H1 (cell line): Measurements from ENCODE around the gene DHX57. TPM values are rescaled to one million over a fixed set of nuclear protein-coding genes. Genes with fewer than 3 reads are reported as not detected.

Experiments used
- CTCF ChIA-PET: fragments of 300-600 bp; sonication (Branson Sonifier 250); formaldehyde crosslinking; loops from one replicate; lab custom pipeline; 2021; ENCODE audit not compliant: partially characterized antibody; lab: Charles Lee
- POLR2A ChIA-PET: fragments of 300-600 bp; sonication (Branson Sonifier 250); formaldehyde crosslinking; loops from one replicate; lab custom pipeline; 2021; ENCODE audit warnings: inconsistent platforms; ENCODE audit not compliant: partially characterized antibody; lab: Charles Lee
- DNase-seq, 2 experiments: peaks; one replicate each; pipeline versions ENCODE4 v3.0.0 to v3.0.0-alpha.2; 2010 to 2022; ENCODE audit warnings: low spot score in 2 of 2, low read depth in 1 of 2, mixed read lengths in 1 of 2
- FAIRE-seq: peaks from 2 replicates; lab custom pipeline; 2011; peaks lifted over from hg19 to GRCh38; lab: Jason Lieb, UNC
- H2AFZ ChIP-seq: 2 replicates; pipeline ENCODE4 v1.8.1; 2012; ENCODE audit warnings: low read length, inconsistent platforms
- H2AK5ac ChIP-seq: 2 replicates; pipeline ENCODE4 v1.6.1; 2013; ENCODE audit warnings: low read depth, low read length
- H2BK120ac ChIP-seq: replicated peaks from 2 replicates; pipeline ENCODE3; 2013; ENCODE audit warnings: low read depth, low read length, inconsistent platforms
- H2BK12ac ChIP-seq: 2 replicates; pipeline ENCODE4 v1.6.1; 2013; ENCODE audit warnings: low read depth, low read length
- H2BK15ac ChIP-seq: 2 replicates; pipeline ENCODE4 v1.6.1; 2013; ENCODE audit warnings: low read length
- H2BK20ac ChIP-seq: 2 replicates; pipeline ENCODE4 v1.6.1; 2013; ENCODE audit warnings: low read length
- H2BK5ac ChIP-seq: 2 replicates; pipeline ENCODE4 v1.6.1; 2013; ENCODE audit warnings: low read depth, low read length
- H3K14ac ChIP-seq: 2 replicates; pipeline ENCODE4 v1.6.1; 2013; ENCODE audit warnings: inconsistent platforms; ENCODE audit not compliant: insufficient read length
- H3K18ac ChIP-seq: 2 replicates; pipeline ENCODE4 v1.6.1; 2013; ENCODE audit warnings: low read length; ENCODE audit errors: extremely low read depth
- H3K23ac ChIP-seq: 2 replicates; pipeline ENCODE4 v1.6.1; 2013; ENCODE audit warnings: inconsistent platforms; ENCODE audit not compliant: insufficient read length
- H3K23me2 ChIP-seq: 2 replicates; pipeline ENCODE4 v1.6.1; 2013; ENCODE audit warnings: low read depth, low read length
- H3K27ac ChIP-seq: 2 replicates; pipeline ENCODE4 v1.6.1; 2011; ENCODE audit warnings: low read depth, low read length, inconsistent platforms
- H3K27me3 ChIP-seq, 4 experiments: replicated peaks in 1 of 4; 1 replicate in 1 of 4; 2 replicates in 3 of 4; pipeline versions ENCODE4 v1.6.1 to v1.8.1; 2011 to 2013; ENCODE audit warnings: low read length in 3 of 4, mild to moderate bottlenecking in 3 of 4, inconsistent platforms in 2 of 4, mixed read lengths in 2 of 4, moderate library complexity in 1 of 4; ENCODE audit not compliant: control insufficient read depth in 3 of 4, insufficient read depth in 3 of 4; ENCODE audit errors: extremely low read depth in 1 of 4
- H3K36me3 ChIP-seq, 4 experiments: 2 replicates each; pipeline versions ENCODE4 v1.6.1 to v1.8.1; 2011 to 2013; ENCODE audit warnings: mild to moderate bottlenecking in 4 of 4, low read length in 3 of 4, moderate library complexity in 2 of 4, control low read depth in 1 of 4, inconsistent platforms in 1 of 4; ENCODE audit not compliant: insufficient read depth in 4 of 4, control insufficient read depth in 2 of 4
- H3K4ac ChIP-seq: replicated peaks from 2 replicates; pipeline ENCODE3; 2013; ENCODE audit warnings: low read length, low read depth, mixed read lengths, inconsistent platforms; ENCODE audit not compliant: insufficient read length
- H3K4me1 ChIP-seq, 4 experiments: replicated peaks in 1 of 4; 1 replicate in 1 of 4; 2 replicates in 3 of 4; pipeline versions ENCODE4 v1.6.1 to v1.8.1; 2011 to 2013; ENCODE audit warnings: low read length in 3 of 4, inconsistent platforms in 2 of 4, mixed read lengths in 1 of 4; ENCODE audit not compliant: insufficient read depth in 4 of 4, control insufficient read depth in 3 of 4
- H3K4me2 ChIP-seq, 2 experiments: 2 replicates each; pipeline versions ENCODE4 v1.6.1 to v1.8.1; 2011 to 2013; ENCODE audit warnings: low read depth in 2 of 2, low read length in 2 of 2, control low read depth in 1 of 2, inconsistent platforms in 1 of 2, mild to moderate bottlenecking in 1 of 2; ENCODE audit not compliant: insufficient read depth in 1 of 2
- H3K4me3 ChIP-seq, 4 experiments: fragments of 200-600, 300-600 bp in 1 of 4; sonication (generic), shearing (Covaris generic), sonication (Bioruptor Twin) in 1 of 4; 2 replicates each; pipeline versions ENCODE4 v1.5.1 to v1.8.1; 2011 to 2016; ENCODE audit warnings: low read length in 4 of 4, low read depth in 3 of 4, control low read depth in 2 of 4, inconsistent platforms in 2 of 4, mild to moderate bottlenecking in 2 of 4, mixed read lengths in 1 of 4, moderate library complexity in 1 of 4; ENCODE audit not compliant: insufficient read depth in 2 of 4; ENCODE audit errors: extremely low read depth in 1 of 4
- H3K56ac ChIP-seq: replicated peaks from 2 replicates; pipeline ENCODE3; 2013; ENCODE audit warnings: low read depth, mild to moderate bottlenecking, mixed read lengths, low read length, inconsistent platforms; ENCODE audit not compliant: insufficient read length
- H3K79me1 ChIP-seq: 2 replicates; pipeline ENCODE4 v1.6.1; 2013; ENCODE audit warnings: low read depth, low read length, control low read depth
- H3K79me2 ChIP-seq, 2 experiments: 2 replicates each; pipeline versions ENCODE4 v1.6.1 to v1.8.1; 2012 to 2013; ENCODE audit warnings: low read length in 2 of 2, mild to moderate bottlenecking in 2 of 2, inconsistent platforms in 1 of 2; ENCODE audit not compliant: insufficient read depth in 2 of 2, control insufficient read depth in 1 of 2
- H3K9ac ChIP-seq, 4 experiments: replicated peaks in 1 of 4; 1 replicate in 1 of 4; 2 replicates in 3 of 4; pipeline versions ENCODE4 v1.6.1 to v1.8.1; 2011 to 2013; ENCODE audit warnings: low read depth in 3 of 4, low read length in 3 of 4, control low read depth in 2 of 4, mild to moderate bottlenecking in 2 of 4, moderate library complexity in 2 of 4, inconsistent platforms in 1 of 4; ENCODE audit errors: extremely low read depth in 1 of 4
- H3K9me3 ChIP-seq, 2 experiments: 2 replicates each; pipeline versions ENCODE4 v1.6.1 to v1.8.1; 2012 to 2013; ENCODE audit warnings: mild to moderate bottlenecking in 2 of 2, moderate library complexity in 2 of 2, control low read depth in 1 of 2, inconsistent platforms in 1 of 2, low read depth in 1 of 2, low read length in 1 of 2, mixed read lengths in 1 of 2; ENCODE audit not compliant: insufficient read depth in 2 of 2
- H4K20me1 ChIP-seq, 2 experiments: replicated peaks in 1 of 2; 2 replicates each; pipeline versions ENCODE3 to v1.8.1; 2011 to 2013; ENCODE audit warnings: inconsistent platforms in 2 of 2, low read length in 2 of 2, mild to moderate bottlenecking in 1 of 2; ENCODE audit not compliant: insufficient read depth in 2 of 2, control insufficient read depth in 1 of 2
- H4K5ac ChIP-seq: 2 replicates; pipeline ENCODE4 v1.6.1; 2013; ENCODE audit warnings: low read length, low read depth, mixed read lengths, inconsistent platforms; ENCODE audit not compliant: insufficient read length
- H4K8ac ChIP-seq: 2 replicates; pipeline ENCODE4 v1.8.0; 2013; ENCODE audit warnings: mild to moderate bottlenecking, moderate library complexity, low read length, inconsistent platforms; ENCODE audit not compliant: insufficient read depth; ENCODE audit errors: extremely low read depth
- H4K91ac ChIP-seq: replicated peaks from 2 replicates; pipeline ENCODE3; 2013; ENCODE audit warnings: low read length, mixed read lengths, inconsistent platforms; ENCODE audit not compliant: insufficient read length
- BRCA1 ChIP-seq: IDR thresholded peaks from 2 replicates; pipeline ENCODE4 v1.6.1; 2012; ENCODE audit warnings: low read depth, low read length, improper control_type of control experiment
- CREB1 ChIP-seq: IDR thresholded peaks from 2 replicates; pipeline ENCODE4 v1.6.1; 2012; ENCODE audit warnings: inconsistent platforms
- EP300 ChIP-seq, 2 experiments: IDR thresholded peaks; 1 replicate in 1 of 2; 2 replicates in 1 of 2; pipeline ENCODE4 v1.6.1; 2011 to 2012; ENCODE audit warnings: low read depth in 2 of 2, low read length in 2 of 2, mild to moderate bottlenecking in 2 of 2, borderline replicate concordance in 1 of 2, inconsistent platforms in 1 of 2, moderate library complexity in 1 of 2
- EZH2 ChIP-seq: fragments of 200-600 bp; sonication (generic); IDR thresholded peaks from 2 replicates; pipeline ENCODE4 v1.7.1; 2012; ENCODE audit warnings: low read depth, mild to moderate bottlenecking, moderate library complexity, low read length, inconsistent platforms; ENCODE audit not compliant: severe bottlenecking
- KDM5A ChIP-seq: fragments of 200-600 bp; IDR thresholded peaks from 2 replicates; pipeline ENCODE4 v1.7.1; 2012; ENCODE audit warnings: mild to moderate bottlenecking, low read length, inconsistent platforms, mixed read lengths
- RBBP5 ChIP-seq: IDR thresholded peaks from 2 replicates; pipeline ENCODE4 v1.7.1; 2012; ENCODE audit warnings: low read depth, mild to moderate bottlenecking, inconsistent platforms, low read length, moderate library complexity, borderline replicate concordance
- SIX5 ChIP-seq: IDR thresholded peaks from 2 replicates; pipeline ENCODE4 v1.6.1; 2011; ENCODE audit warnings: mild to moderate bottlenecking, low read depth, low read length
- SUZ12 ChIP-seq: fragments of 200-600 bp; sonication (generic); IDR thresholded peaks from 2 replicates; pipeline ENCODE4 v1.6.1; 2012; ENCODE audit warnings: mild to moderate bottlenecking, inconsistent platforms, low read length, moderate library complexity, mixed read lengths
- TAF1 ChIP-seq: IDR thresholded peaks from 2 replicates; pipeline ENCODE4 v1.6.1; 2011; ENCODE audit warnings: mild to moderate bottlenecking, low read depth, low read length
- TCF12 ChIP-seq: IDR thresholded peaks from 2 replicates; pipeline ENCODE4 v1.6.1; 2011; ENCODE audit warnings: low read depth, mild to moderate bottlenecking, low read length
- WGBS, 2 experiments: shearing (Covaris generic) in 1 of 2; methylation state at CpG; one replicate each; pipeline versions ENCODE4 v1.1.6 to v1.1.7; 2013 to 2015; ENCODE audit warnings: low lambda C conversion rate in 2 of 2, mixed read lengths in 2 of 2, inconsistent platforms in 1 of 2, low coverage in 1 of 2, missing lambda C conversion rate in 1 of 2; ENCODE audit not compliant: insufficient replicate concordance in 2 of 2, insufficient coverage in 1 of 2, insufficient read length in 1 of 2; ENCODE audit errors: extremely low coverage in 1 of 2, missing lambda C conversion rate in 1 of 2; 5-methylcytosine and 5-hydroxymethylcytosine counted together
- polyA plus RNA-seq, 7 experiments: library from polyadenylated mRNA; depleted of rRNA in 3 of 7; stranded (reverse) in 5 of 7; unstranded in 2 of 7; fragments of >200 nt in 5 of 7; fragments of 200-250 nt in 2 of 7; gene quantifications; 1 replicate in 5 of 7; 2 replicates in 1 of 7; 4 replicates in 1 of 7; pipeline versions ENCODE4 v1.2.1 to v1.2.3, GENCODE V29; 2011 to 2013; ENCODE audit warnings: missing spikeins in 2 of 7, mixed read lengths in 2 of 7
- total RNA-seq: library from RNA; stranded (reverse); fragmentation: NEBNext Ultra II Directional; extraction: Animal tissue kit (Norgen Biotek cat#: 25700); gene quantifications from 2 replicates; pipeline ENCODE4 v1.2.1, GENCODE V29; 2021
- TF ChIP-seq, protein P1 (sequence below): IDR thresholded peaks from 2 replicates; pipeline ENCODE4 v1.6.1; 2012; ENCODE audit warnings: inconsistent platforms
- TF ChIP-seq, protein P2 (sequence below), 3 experiments: IDR thresholded peaks; 1 replicate in 2 of 3; 2 replicates in 1 of 3; pipeline versions ENCODE4 v1.5.1 to v1.6.1; 2011; ENCODE audit warnings: low read length in 3 of 3, mild to moderate bottlenecking in 3 of 3, inconsistent platforms in 2 of 3, low read depth in 1 of 3, moderate library complexity in 1 of 3; ENCODE audit not compliant: insufficient read depth in 1 of 3; ENCODE audit errors: control extremely low read depth in 1 of 3

Gene DHX57
- total and polyA plus RNA-seq, 2 of the 8 experiments (the other 6 are each of a cell fraction or from before 2014, with no cell fraction given), result 10.7 to 32.9 TPM

GRCh38 chr2:38911191-38911590, 35.5 kb upstream of the DHX57 start:
- Histone ChIP-seq H2BK5ac (no peak overlapping the region), H4K8ac (no peak overlapping the region), H3K79me2 (no peaks in the 10 kb centered on the region), H4K91ac (no peak overlapping the region), H3K9ac (no peak overlapping the region), H3K27ac (no peak overlapping the region), H2AK5ac (no peak overlapping the region), H3K36me3 (no peaks in the 10 kb centered on the region), H2BK12ac (no peak overlapping the region), H3K79me1 (no peaks in the 10 kb centered on the region), H4K20me1 (no peaks in the 10 kb centered on the region), H2BK20ac (no peak overlapping the region), H2BK120ac (no peak overlapping the region), H3K56ac (no peak overlapping the region), H4K5ac (no peak overlapping the region), H3K4ac (no peak overlapping the region), H3K27me3 (no peaks in the 10 kb centered on the region), H3K9me3 (no peaks in the 10 kb centered on the region), H2AFZ (no peak overlapping the region), H3K4me1 (no peaks in the 10 kb centered on the region), H3K23me2 (no peaks in the 10 kb centered on the region), H2BK15ac (no peak overlapping the region), H3K4me2 (no peak overlapping the region), H3K4me3 (no peak overlapping the region), H3K18ac (no peak overlapping the region), H3K14ac (no peak overlapping the region), H3K23ac (no peak overlapping the region)
- WGBS, 2 experiments, result 88% methylated on average over 1 of the region's 1 CpG; no CpG with 5 or more reads in 1 of the 2 experiments
- CTCF ChIA-PET, result no interaction called here
- FAIRE-seq (no peak), DNase-seq (no peak)
- POLR2A ChIA-PET, result no interaction called here
- TF ChIP-seq TCF12, result no peak
- no peak for TF ChIP-seq SUZ12
- TF ChIP-seq, protein P1, sequence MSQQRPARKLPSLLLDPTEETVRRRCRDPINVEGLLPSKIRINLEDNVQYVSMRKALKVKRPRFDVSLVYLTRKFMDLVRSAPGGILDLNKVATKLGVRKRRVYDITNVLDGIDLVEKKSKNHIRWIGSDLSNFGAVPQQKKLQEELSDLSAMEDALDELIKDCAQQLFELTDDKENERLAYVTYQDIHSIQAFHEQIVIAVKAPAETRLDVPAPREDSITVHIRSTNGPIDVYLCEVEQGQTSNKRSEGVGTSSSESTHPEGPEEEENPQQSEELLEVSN, result no peak
- TF ChIP-seq RBBP5, result no peak
- TF ChIP-seq EZH2, result no peak
- TF ChIP-seq KDM5A, result no peak
- TF ChIP-seq SIX5, result no peak
- no peak for TF ChIP-seq TAF1
- no peak for TF ChIP-seq EP300 (IDR thresholded peaks at IDR 0.05; ENCODE audit: borderline replicate concordance in 1 of 2, low read depth in 2 of 2, low read length in 2 of 2)
- TF ChIP-seq BRCA1, result no peak
- TF ChIP-seq, protein P2, sequence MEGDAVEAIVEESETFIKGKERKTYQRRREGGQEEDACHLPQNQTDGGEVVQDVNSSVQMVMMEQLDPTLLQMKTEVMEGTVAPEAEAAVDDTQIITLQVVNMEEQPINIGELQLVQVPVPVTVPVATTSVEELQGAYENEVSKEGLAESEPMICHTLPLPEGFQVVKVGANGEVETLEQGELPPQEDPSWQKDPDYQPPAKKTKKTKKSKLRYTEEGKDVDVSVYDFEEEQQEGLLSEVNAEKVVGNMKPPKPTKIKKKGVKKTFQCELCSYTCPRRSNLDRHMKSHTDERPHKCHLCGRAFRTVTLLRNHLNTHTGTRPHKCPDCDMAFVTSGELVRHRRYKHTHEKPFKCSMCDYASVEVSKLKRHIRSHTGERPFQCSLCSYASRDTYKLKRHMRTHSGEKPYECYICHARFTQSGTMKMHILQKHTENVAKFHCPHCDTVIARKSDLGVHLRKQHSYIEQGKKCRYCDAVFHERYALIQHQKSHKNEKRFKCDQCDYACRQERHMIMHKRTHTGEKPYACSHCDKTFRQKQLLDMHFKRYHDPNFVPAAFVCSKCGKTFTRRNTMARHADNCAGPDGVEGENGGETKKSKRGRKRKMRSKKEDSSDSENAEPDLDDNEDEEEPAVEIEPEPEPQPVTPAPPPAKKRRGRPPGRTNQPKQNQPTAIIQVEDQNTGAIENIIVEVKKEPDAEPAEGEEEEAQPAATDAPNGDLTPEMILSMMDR (IDR thresholded peaks at IDR 0.05; ENCODE audit: control extremely low read depth in 1 of 3, insufficient read depth in 1 of 3, low read depth in 1 of 3, low read length in 3 of 3), result no peak
- no peak for TF ChIP-seq CREB1
